ENCODE measurements around the gene LGALS4. TPM values are rescaled to one million over a fixed set of nuclear protein-coding genes. Genes with fewer than 3 reads are reported as not detected.
"Not testable (repeated sequence)": the region's sequence is repeated elsewhere in the genome, so short reads cannot be mapped to it uniquely, and the experiment has no call there.

LGALS4 gene

DNA sequence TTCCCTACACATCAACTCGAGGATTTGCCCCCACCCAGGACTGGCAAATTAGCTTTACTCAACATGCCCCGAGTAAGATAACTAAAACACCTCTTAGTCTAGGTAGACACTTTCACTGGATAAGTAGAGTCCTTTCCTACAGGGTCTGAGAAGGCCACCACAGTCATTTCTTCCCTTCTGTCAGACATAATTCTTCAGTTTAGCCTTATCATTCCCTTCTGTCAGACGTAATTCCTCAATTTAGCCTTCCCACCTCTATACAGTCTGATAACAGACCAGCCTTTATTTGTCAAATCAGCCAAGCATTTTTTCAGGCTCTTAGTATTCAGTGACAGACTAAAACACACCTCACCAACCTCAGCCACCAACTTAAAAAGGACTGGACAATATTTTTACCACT, 59.0 kb downstream of the LGALS4 start:
- not testable (repeated sequence) for H3K4me2 ChIP-seq (ENCODE audit: insufficient read depth, low read length, poor library complexity, severe bottlenecking); H3K27me3 ChIP-seq (ENCODE audit: control insufficient read depth in 3 of 3, insufficient read depth in 3 of 3, low read depth in 1 of 3, low read length in 3 of 3); H3K9me3 ChIP-seq (replicated peaks in 1 of 2; ENCODE audit: control insufficient read depth in 2 of 2, insufficient read depth in 1 of 2, low read depth in 1 of 2, low read length in 2 of 2); H2BK120ac ChIP-seq (ENCODE audit: low read depth, low read length); H2BK5ac ChIP-seq (ENCODE audit: low read length); H3K9ac ChIP-seq (ENCODE audit: low read depth, low read length, poor library complexity); H3K4me1 ChIP-seq (ENCODE audit: control insufficient read depth in 2 of 2, insufficient read depth in 1 of 2, low read depth in 1 of 2, low read length in 2 of 2); H2BK15ac ChIP-seq (ENCODE audit: low read length); H2BK12ac ChIP-seq (ENCODE audit: low read length); H4K8ac ChIP-seq (ENCODE audit: low read depth, low read length); H3K36me3 ChIP-seq (replicated peaks in 1 of 2; ENCODE audit: control insufficient read depth in 2 of 2, insufficient read depth in 2 of 2, low read length in 2 of 2); H2AFZ ChIP-seq (ENCODE audit: low read length); H4K91ac ChIP-seq (ENCODE audit: low read depth, low read length, poor library complexity); H3K14ac ChIP-seq (ENCODE audit: low read length); H3K27ac ChIP-seq (replicated peaks; ENCODE audit: low read length); H3K4ac ChIP-seq (ENCODE audit: low read length); H3K4me3 ChIP-seq (ENCODE audit: low read length in 2 of 2); DNase-seq (ENCODE audit: low spot score); H3K18ac ChIP-seq (ENCODE audit: low read length); H3K23ac ChIP-seq (ENCODE audit: low read depth, low read length, poor library complexity); H3K79me1 ChIP-seq (ENCODE audit: low read depth, low read length); H2AK5ac ChIP-seq (ENCODE audit: low read depth, low read length)
- WGBS, 2 donors (ENCODE audit: extremely low coverage in 2 of 2, insufficient read length in 2 of 2, insufficient replicate concordance in 1 of 2): no CpG with 5 or more reads among the region's 3 CpGs

Small RNAs within 50 kb of the gene (small RNA-seq; reads per million reads assigned to genes)
- gene RNU6-140P (ENCODE audit: insufficient read depth): not detected
